ENCODE data around the gene SEMA4C.

Gene SEMA4C

GRCh38 chr2:96880891-96881273 is 11.0 kb upstream of the SEMA4C start:
- no peak for DNase-seq

GRCh38 chr2:96879545-96880040 is 9.7 kb upstream of the SEMA4C start:
- no peak for DNase-seq

GRCh38 chr2:96878796-96879544 is 9.1 kb upstream of the SEMA4C start:
- no peak for DNase-seq

- no peak for DNase-seq
Observed at GRCh38 chr2:96878171-96878570, 8.3 kb upstream of the SEMA4C start.

- no peak for DNase-seq
Observed at GRCh38 chr2:96877631-96878092, 7.8 kb upstream of the SEMA4C start.

GRCh38 chr2:96877042-96877451 is 7.2 kb upstream of the SEMA4C start:
- DNase-seq, result no peak

- no peak for DNase-seq
Observed at GRCh38 chr2:96876269-96877041, 6.6 kb upstream of the SEMA4C start.

- DNase-seq, result no peak
Observed at GRCh38 chr2:96875498-96876268, 5.8 kb upstream of the SEMA4C start.

- no peak for DNase-seq
Observed at GRCh38 chr2:96874198-96874831, 4.4 kb upstream of the SEMA4C start.

- no peak for DNase-seq
Observed at GRCh38 chr2:96873651-96874096, 3.8 kb upstream of the SEMA4C start.

GRCh38 chr2:96872591-96873349 is 2.9 kb upstream of the SEMA4C start:
- DNase-seq, result no peak

- peak; percentile 76 for DNase-seq
Observed at GRCh38 chr2:96870626-96871255, 861 bp upstream of the SEMA4C start.

- no peak for DNase-seq
Observed at GRCh38 chr2:96869281-96869821, 529 bp downstream of the SEMA4C start.

- DNase-seq, result peak; percentile 55
Observed at GRCh38 chr2:96868555-96869280, 1.2 kb downstream of the SEMA4C start.

GRCh38 chr2:96867756-96868554 is 1.9 kb downstream of the SEMA4C start:
- DNase-seq, result no peak

- peak; percentile 10 for DNase-seq
Observed at GRCh38 chr2:96866986-96867755, 2.7 kb downstream of the SEMA4C start.

- no peak for DNase-seq
Observed at GRCh38 chr2:96866586-96866985, 3.3 kb downstream of the SEMA4C start.

GRCh38 chr2:96866149-96866548 is 3.7 kb downstream of the SEMA4C start:
- DNase-seq, result no peak

GRCh38 chr2:96865654-96866053 is 4.2 kb downstream of the SEMA4C start:
- DNase-seq, result no peak
